Skin epidermis (tissue), 12 donors: Measurements from ENCODE around the gene OR10A6.
A peak's percentile ranks its signal among the peaks of the same experiment; 100 is the strongest.

Experiments used
- H3K27ac ChIP-seq, 21 experiments: fragments of 200-600 bp; sonication (generic) in 11 of 21; one replicate each; pipeline ENCODE4 v1.5.0; 2020; ENCODE audit warnings: mild to moderate bottlenecking in 3 of 21, inconsistent platforms in 2 of 21, moderate library complexity in 2 of 21
- H3K4me3 ChIP-seq, 7 experiments: fragments of 200-600 bp; sonication (generic) in 2 of 7; one replicate each; pipeline ENCODE4 v1.5.0; 2020; ENCODE audit warnings: inconsistent platforms in 2 of 7, mild to moderate bottlenecking in 2 of 7, moderate library complexity in 1 of 7

Gene OR10A6

DNA sequence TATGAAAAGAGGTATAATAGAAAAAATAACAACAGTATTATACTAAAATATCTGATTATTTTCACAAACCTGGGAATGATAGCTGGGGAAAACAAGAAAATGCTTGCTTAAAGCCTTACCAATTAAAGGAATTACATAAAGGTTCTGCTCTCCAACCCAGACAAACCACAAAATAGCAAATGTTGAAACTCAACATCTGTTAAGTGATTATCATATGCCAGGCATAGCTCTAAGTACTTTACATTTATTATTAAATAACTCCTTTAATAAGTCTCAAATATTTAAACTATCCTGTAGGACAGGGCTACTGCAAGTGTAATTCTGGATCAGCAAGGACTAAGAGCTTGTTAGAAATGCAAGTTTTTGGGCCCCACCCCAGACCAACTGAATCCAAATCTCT lies 20.1 kb downstream of the OR10A6 start:
- Histone ChIP-seq H3K4me3 (no peak overlapping the region), H3K27ac (no peak overlapping the region)

- H3K4me3 ChIP-seq, result no peak overlapping the region
- no peak overlapping the region for H3K27ac ChIP-seq
These were observed 20.7 kb downstream of the OR10A6 start for GRCh38 chr11:7910286-7910788.

GRCh38 chr11:7909585-7910285 lies 21.3 kb downstream of the OR10A6 start:
- Histone ChIP-seq H3K27ac (no peak overlapping the region), H3K4me3 (no peak overlapping the region)

DNA sequence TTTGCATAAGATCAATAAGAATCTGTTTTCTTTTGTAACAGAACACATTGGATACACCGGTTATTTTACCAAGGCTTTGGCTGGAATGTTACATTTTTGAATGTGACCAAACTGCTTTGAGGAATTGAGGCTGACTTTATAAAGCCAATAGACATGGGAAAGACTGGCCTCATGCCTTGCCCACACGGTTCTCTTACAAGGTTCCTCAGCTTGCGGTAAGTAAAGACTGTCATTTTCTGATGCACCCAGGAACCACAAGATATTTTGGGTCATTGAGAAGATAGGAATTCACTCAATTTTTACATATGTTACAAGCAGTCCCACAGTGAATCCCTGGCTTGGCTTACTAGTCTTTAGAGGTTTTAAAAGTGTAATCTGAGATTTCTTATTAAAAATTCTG lies 23.9 kb downstream of the OR10A6 start:
- Histone ChIP-seq H3K4me3 (no peak overlapping the region), H3K27ac (no peak overlapping the region)

DNA sequence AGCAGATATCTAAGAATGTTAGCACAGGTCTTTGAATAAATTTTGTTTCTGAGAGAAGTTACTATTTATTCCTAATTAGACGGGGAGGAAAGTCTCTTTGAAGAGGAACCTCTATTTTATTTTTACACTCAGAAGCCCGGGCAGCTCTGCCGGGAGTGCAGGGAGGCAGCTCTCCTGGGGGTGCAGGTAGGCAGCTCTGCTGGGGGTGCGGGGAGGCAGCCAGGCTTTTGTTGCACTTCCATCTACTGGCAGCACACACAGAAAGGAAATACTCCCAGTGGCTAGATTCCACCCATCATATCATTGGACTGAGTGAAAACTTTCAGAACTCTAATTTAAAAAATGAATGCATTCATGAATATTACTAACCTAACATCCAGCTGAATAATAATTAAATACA lies 24.6 kb downstream of the OR10A6 start:
- Histone ChIP-seq H3K4me3 (no peak overlapping the region), H3K27ac (peak overlapping the region in 5 of 21 experiments; percentile 16 to 35 (median 31))

DNA sequence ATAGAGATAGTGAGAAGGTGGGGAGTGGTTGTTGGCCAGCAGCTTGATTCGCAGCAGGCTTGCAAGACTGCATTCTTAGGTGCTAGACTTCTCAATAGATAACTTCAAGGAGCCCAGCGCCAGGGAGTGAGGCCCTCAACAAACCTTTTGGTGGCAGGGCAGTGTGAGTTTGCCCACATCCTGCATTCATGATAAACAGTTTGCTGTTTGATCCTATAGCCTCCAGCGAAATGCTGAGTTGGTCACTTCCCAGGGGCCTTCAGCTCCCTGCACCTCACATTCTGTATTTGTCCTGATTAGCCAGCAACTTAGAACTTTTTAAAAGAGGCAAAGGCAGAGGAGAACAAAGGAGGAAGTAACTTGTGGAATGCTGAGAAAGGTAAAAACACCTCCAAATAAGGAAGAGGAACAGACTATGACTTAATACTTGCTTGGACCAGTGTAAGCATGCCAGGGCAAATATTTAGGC lies 25.1 kb downstream of the OR10A6 start:
- Histone ChIP-seq H3K27ac (peak overlapping the region in 10 of 21 experiments; percentile 3 to 67 (median 32)), H3K4me3 (no peak overlapping the region)

GRCh38 chr11:7905549-7905948 lies 25.5 kb downstream of the OR10A6 start:
- Histone ChIP-seq H3K4me3 (no peak overlapping the region), H3K27ac (peak overlapping the region in 11 of 21 experiments; percentile 3 to 67 (median 35))

DNA sequence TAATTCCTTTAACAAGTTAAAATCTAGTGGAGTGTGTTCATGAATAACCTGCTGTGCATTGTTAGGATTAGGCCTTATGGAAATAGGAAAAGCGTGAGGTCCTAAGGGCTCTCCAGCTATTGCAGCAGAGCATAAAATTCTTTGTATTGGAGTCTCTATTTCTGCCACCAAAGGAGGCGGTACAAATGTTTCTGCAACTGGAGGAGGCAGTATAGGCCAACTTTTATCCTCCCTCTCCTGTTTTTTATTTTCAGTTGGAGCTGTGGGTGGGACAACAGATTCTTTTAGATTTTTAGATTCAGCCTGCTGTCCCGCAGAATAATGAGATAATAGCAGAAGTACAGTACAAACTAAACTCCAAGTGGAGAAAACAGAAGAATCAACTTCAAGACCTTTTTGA lies 26.2 kb downstream of the OR10A6 start:
- no peak overlapping the region for H3K4me3 ChIP-seq
- H3K27ac ChIP-seq, result peak overlapping the region in 8 of 21 experiments; percentile 3 to 60 (median 35)

- H3K4me3 ChIP-seq, result no peak overlapping the region
- H3K27ac ChIP-seq, result peak overlapping the region in 1 of 21 experiments; percentile 38
These were observed 27.1 kb downstream of the OR10A6 start for GRCh38 chr11:7903940-7904339.

DNA sequence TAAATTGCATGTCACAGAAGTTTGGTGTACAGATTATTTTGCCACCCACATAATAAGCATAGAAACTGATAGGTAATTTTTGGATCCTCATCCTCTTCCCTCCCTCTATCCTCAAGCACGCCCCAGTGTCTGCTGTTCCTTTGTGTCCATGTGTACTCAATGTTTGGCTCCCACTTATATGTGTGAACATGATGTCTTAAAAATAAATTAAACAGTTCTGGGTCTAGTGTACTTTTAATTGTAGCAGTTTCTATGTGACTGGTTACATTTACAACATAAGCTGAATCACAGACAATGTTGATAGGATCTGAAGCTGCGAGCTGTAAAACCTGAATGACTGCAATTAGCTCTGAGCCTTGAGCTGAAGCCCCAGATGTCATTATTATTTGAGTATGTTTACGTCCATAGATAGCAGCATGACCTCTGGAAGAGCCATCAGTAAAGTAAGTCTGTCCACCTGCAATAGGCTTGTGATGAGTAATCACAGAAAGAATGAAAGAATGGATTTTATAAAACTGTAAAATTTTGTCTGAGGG lies 29.7 kb downstream of the OR10A6 start:
- Histone ChIP-seq H3K4me3 (no peak overlapping the region), H3K27ac (peak overlapping the region in 6 of 21 experiments; percentile 14 to 47 (median 37))

- H3K27ac ChIP-seq, result peak overlapping the region in 2 of 21 experiments; percentile 21 to 46
- H3K4me3 ChIP-seq, result no peak overlapping the region
These were observed 30.4 kb downstream of the OR10A6 start for GRCh38 chr11:7900686-7901085.

DNA sequence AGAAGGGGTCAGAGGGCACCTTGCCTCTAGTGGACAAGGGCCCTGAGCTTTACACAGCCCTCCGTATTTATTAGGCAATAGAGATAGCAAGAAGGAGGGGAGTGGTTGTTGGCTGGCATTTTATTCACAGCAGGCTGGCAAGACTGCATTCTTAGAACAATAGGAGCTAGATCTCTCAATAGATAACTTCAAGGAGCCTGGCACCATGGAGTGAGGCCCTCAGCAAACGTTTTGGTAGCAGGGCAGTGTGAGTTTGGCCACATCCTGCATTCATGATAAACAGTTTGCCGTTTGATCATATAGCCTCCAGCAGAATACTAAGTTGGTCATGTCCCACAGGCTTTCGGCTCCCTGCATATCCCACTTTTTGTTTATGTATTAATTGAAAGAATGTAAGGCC lies 31.6 kb downstream of the OR10A6 start:
- peak overlapping the region in 2 of 21 experiments; percentile 9 to 29 for H3K27ac ChIP-seq
- no peak overlapping the region for H3K4me3 ChIP-seq

- Histone ChIP-seq H3K4me3 (no peak overlapping the region), H3K27ac (no peak overlapping the region)
These were observed 32.3 kb downstream of the OR10A6 start for GRCh38 chr11:7898666-7899283.

GRCh38 chr11:7896009-7896785 lies 34.9 kb downstream of the OR10A6 start:
- no peak overlapping the region for H3K4me3 ChIP-seq
- peak overlapping the region in 1 of 21 experiments; percentile 16 for H3K27ac ChIP-seq

DNA sequence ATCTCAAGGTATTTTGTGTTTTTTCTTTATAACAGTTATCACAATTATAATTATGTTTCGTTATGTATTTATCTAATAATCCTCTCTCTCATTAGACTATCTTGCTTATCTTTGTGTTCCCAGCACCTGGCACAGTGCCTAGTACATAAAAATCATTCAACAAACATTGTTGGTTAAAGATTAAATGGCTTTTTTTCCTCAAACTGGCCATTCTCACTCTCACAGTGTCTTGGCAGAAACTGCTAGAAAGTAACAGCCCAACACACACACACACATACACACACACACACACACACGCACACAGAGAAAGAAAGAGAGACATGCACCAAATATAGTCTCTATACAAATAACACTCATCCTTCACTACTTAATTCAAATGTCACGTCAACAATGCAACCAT lies 36.8 kb downstream of the OR10A6 start:
- Histone ChIP-seq H3K27ac (no peak overlapping the region), H3K4me3 (no peak overlapping the region)

DNA sequence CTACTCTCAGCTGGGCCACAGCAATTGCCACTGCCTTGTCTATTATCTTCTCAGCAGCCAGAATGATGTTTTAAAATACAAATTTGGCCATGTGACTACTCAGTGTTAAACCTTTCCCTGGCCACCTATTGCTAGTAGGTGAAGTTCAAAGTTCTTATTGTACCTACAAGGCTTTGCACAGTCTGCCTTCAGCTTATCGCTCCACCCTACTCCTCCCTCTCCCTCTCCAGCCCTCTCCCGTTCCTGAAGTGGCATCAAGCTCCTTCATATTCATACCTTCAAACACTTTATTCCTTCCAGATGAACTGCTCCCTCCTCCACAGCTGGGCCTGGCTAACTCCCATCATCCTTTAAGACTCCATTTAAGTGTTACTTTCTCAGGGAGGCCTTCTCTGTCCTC lies 37.3 kb downstream of the OR10A6 start:
- Histone ChIP-seq H3K4me3 (no peak overlapping the region), H3K27ac (no peak overlapping the region)

GRCh38 chr11:7892840-7893254 lies 38.2 kb downstream of the OR10A6 start:
- no peak overlapping the region for H3K4me3 ChIP-seq
- peak overlapping the region in 1 of 21 experiments; percentile 13 for H3K27ac ChIP-seq

DNA sequence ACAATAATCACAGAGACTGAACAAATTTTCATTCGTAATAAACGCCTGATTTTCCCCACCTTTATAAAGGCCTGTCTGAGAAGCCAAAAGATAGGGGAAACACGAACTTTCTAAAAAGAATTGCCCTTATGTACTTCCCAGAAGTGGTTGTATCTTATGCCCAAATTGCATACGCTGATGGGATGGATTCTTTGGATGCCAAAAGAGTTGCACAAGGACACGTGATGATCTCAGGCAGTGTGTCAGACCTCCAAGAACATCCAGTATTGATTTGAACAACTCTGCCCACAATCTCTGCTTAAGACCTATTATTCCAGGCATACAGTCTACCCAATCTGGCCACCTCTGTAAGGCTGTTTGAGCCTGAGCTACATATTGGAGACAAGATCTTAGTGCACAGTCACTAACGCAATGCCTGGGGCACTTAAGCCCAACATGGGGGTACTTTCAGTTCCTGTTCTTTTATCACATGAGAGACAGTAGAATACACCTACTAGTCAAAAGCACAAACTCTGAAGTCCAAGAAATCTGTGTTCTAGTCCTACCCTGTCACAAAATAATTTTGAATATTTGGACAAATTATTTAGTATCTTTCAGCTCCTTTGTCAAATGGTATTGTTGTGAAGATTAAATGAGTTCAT lies 38.9 kb downstream of the OR10A6 start:
- H3K27ac ChIP-seq, result no peak overlapping the region
- H3K4me3 ChIP-seq, result no peak overlapping the region

DNA sequence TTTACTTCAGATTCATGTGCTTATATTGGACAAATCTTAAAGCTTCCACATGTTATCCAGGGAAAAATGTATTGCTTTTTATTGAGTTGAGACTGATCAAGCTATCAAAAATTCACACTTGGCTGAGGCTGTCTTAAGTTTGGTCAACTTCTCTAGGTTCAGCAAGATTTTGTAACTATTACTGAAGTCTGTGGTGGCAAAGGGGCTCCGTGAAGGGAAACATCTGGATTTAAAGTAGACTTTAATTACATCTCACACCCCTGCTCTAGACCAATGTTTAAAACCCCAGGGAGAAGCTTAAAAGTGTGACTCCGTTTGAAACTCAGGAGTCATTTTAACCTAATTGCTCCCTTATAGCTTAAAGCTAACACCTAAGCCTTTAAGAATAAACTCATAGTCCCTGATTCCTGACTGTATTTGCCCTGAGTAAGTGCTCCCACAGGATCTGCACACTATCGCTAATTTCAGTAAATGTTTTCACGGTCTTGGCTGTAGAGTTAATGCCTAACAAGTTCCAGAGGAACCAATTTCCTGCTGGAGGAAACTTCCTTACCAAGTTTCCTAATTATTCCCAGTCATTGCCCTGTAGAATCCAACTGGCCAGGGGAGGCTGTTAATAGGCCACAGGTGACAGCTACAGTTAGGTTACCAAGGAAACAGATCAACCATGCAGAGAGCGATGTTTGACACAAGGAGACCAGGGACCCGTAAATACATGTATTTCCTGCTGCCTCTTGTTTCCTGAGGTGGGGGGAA lies 40.5 kb downstream of the OR10A6 start:
- Histone ChIP-seq H3K4me3 (no peak overlapping the region), H3K27ac (peak overlapping the region in 3 of 21 experiments; percentile 21 to 49 (median 32))
